OCI-LY7 (cell line): ENCODE measurements around the gene SWSAP1. TPM values are rescaled to one million over a fixed set of nuclear protein-coding genes. Genes with fewer than 3 reads are reported as not detected.
A peak's percentile ranks its signal among the peaks of the same experiment; 100 is the strongest.

Experiments used
- BruUV-seq: library from RNA; stranded (reverse); fragments of 400-500 nt; replicated peaks from 2 replicates; lab custom pipeline; 2021; lab: Mats Ljungman, UMichigan
- CTCF ChIA-PET: fragments of 300-600 bp; sonication (Branson Sonifier 250); formaldehyde crosslinking; loops from one replicate; lab custom pipeline; 2022; ENCODE audit warnings: antibody characterized with exemption; ENCODE audit not compliant: unreplicated experiment; lab: Charles Lee
- POLR2A ChIA-PET: fragments of 300-600 bp; sonication (Branson Sonifier 250); formaldehyde crosslinking; loops from one replicate; lab custom pipeline; 2022; ENCODE audit warnings: antibody characterized with exemption; lab: Charles Lee
- DNase-seq: peaks from one replicate; pipeline ENCODE4 v3.0.0-alpha.2; 2015; ENCODE audit warnings: low spot score
- H2AFZ ChIP-seq: fragments of 200-600 bp; sonication (generic), shearing (Covaris generic); 2 replicates; pipeline ENCODE4 v1.6.1; 2014; ENCODE audit warnings: mild to moderate bottlenecking, antibody characterized with exemption, low read length, moderate library complexity
- H3K27ac ChIP-seq: fragments of 200-600 bp; sonication (generic); 2 replicates; pipeline ENCODE4 v1.5.1; 2014; ENCODE audit warnings: mixed run types, low read depth, mild to moderate bottlenecking, moderate library complexity, low read length, inconsistent platforms; ENCODE audit not compliant: poor library complexity, severe bottlenecking
- H3K36me3 ChIP-seq: fragments of 200-600 bp; sonication (generic); 2 replicates; pipeline ENCODE4 v1.6.1; 2014; ENCODE audit warnings: mild to moderate bottlenecking, antibody characterized with exemption, low read length, moderate library complexity, mixed read lengths; ENCODE audit not compliant: insufficient read depth
- H3K4me1 ChIP-seq: fragments of 200-600 bp; sonication (generic); 2 replicates; pipeline ENCODE4 v1.5.1; 2014; ENCODE audit warnings: mild to moderate bottlenecking, low read length; ENCODE audit not compliant: insufficient read depth, poor library complexity, severe bottlenecking
- H3K4me2 ChIP-seq: fragments of 200-600 bp; sonication (generic); 2 replicates; pipeline ENCODE4 v1.6.1; 2014; ENCODE audit warnings: mild to moderate bottlenecking, low read length
- H3K4me3 ChIP-seq: fragments of 200-600 bp; sonication (generic); 2 replicates; pipeline ENCODE4 v1.5.1; 2014; ENCODE audit warnings: mild to moderate bottlenecking, low read depth, low read length; ENCODE audit not compliant: poor library complexity, severe bottlenecking
- H3K79me2 ChIP-seq: fragments of 200-600 bp; sonication (generic); 2 replicates; pipeline ENCODE4 v1.6.1; 2016; ENCODE audit warnings: low read depth, mild to moderate bottlenecking, low read length, moderate library complexity, mixed read lengths; ENCODE audit not compliant: insufficient read depth
- H3K9me2 ChIP-seq: fragments of 200-600 bp; sonication (generic); 2 replicates; pipeline ENCODE4 v1.6.1; 2016; ENCODE audit warnings: mild to moderate bottlenecking, low read length, mixed read lengths; ENCODE audit not compliant: insufficient read depth
- H3K9me3 ChIP-seq: fragments of 200-600 bp; sonication (generic); 2 replicates; pipeline ENCODE4 v1.6.1; 2014; ENCODE audit warnings: mild to moderate bottlenecking, mixed run types, low read length, mixed read lengths
- H4K20me1 ChIP-seq: fragments of 200-600 bp; sonication (generic); 2 replicates; pipeline ENCODE4 v1.6.1; 2014; ENCODE audit warnings: mild to moderate bottlenecking, antibody characterized with exemption, low read length, moderate library complexity, mixed read lengths; ENCODE audit not compliant: insufficient read depth
- EZH2phosphoT487 ChIP-seq: fragments of 200-600 bp; sonication (generic); IDR thresholded peaks from 2 replicates; pipeline ENCODE4 v1.6.1; 2018; ENCODE audit warnings: low read depth, borderline replicate concordance, mild to moderate bottlenecking, mixed run types, antibody characterized with exemption, low read length, moderate library complexity, mixed read lengths
- intact Hi-C: fragments of 100-400 bp; cut with micrococcal nuclease; formaldehyde crosslinking; loops from one replicate; pipeline ENCODE4 v1.10.0; 2022; ENCODE audit not compliant: unreplicated experiment
- total RNA-seq, 2 experiments: library from RNA; depleted of rRNA in 1 of 2; stranded (reverse); fragments of >200 nt in 1 of 2; shearing (Covaris generic) in 1 of 2; gene quantifications; 2 replicates each; pipeline ENCODE4 v1.2.3, GENCODE V29; 2014 to 2022
- TF ChIP-seq, protein P1 (sequence below): fragments of 200-600 bp; sonication (generic); conservative IDR thresholded peaks from 2 replicates; pipeline ENCODE4 v1.5.1; 2014; ENCODE audit warnings: mild to moderate bottlenecking, antibody characterized with exemption, low read length, moderate library complexity, mixed read lengths

SWSAP1 gene
- total RNA-seq, 2 experiments from 2014 or later, result 5.6 to 6.8 TPM

DNA sequence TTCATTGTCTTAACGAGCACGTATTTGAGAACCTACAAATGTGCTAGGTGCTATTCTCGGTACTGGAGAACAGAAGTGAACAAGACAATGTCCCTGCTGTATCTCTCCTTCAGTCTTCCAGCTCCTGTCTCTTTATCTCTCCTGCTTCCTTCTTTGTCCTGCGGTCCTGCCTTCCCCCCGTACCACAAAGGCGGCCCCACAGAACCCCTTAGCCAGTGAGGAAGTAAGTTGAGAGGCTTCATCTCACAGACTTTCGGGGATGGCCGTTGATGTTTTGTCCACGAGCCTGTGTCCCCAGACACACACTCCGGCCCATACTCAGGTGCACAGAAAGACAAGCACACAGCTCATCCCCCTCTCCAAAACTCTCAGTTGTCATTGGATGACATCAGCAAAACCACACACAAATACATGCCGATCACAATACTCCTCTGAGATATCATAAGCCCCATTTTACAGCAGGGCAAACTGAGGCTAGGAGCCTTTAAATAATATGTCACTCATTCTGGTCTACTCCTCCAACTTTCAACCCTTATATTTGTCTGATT is 507 bp upstream of the SWSAP1 start:
- DNase-seq, result no peak
- peaks cover 18% of the 10 kb centered on the region; the same call in 1 of the 2 replicates for H3K36me3 ChIP-seq
- POLR2A ChIA-PET, result interaction anchor here (0.6 to 2.3 kb wide), 3 partner anchors 12 to 78 kb away, joined by 3 to 10 read pairs (median 3); partner anchors contain the start of gene TSPAN16
- peak overlapping the region; percentile 87 for H3K4me3 ChIP-seq
- H3K4me1 ChIP-seq, result peaks cover 41% of the 10 kb centered on the region
- H3K9me3 ChIP-seq, result no peaks in the 10 kb centered on the region
- TF ChIP-seq, protein P1, sequence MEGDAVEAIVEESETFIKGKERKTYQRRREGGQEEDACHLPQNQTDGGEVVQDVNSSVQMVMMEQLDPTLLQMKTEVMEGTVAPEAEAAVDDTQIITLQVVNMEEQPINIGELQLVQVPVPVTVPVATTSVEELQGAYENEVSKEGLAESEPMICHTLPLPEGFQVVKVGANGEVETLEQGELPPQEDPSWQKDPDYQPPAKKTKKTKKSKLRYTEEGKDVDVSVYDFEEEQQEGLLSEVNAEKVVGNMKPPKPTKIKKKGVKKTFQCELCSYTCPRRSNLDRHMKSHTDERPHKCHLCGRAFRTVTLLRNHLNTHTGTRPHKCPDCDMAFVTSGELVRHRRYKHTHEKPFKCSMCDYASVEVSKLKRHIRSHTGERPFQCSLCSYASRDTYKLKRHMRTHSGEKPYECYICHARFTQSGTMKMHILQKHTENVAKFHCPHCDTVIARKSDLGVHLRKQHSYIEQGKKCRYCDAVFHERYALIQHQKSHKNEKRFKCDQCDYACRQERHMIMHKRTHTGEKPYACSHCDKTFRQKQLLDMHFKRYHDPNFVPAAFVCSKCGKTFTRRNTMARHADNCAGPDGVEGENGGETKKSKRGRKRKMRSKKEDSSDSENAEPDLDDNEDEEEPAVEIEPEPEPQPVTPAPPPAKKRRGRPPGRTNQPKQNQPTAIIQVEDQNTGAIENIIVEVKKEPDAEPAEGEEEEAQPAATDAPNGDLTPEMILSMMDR, result no peak
- no peak for TF ChIP-seq EZH2phosphoT487
- CTCF ChIA-PET, result interaction anchor here (0.6 kb wide), 1 partner anchor 14 kb away, joined by 7 read pairs; no protein-coding TSS in a partner anchor
- H3K79me2 ChIP-seq, result peaks cover 18% of the 10 kb centered on the region
- H4K20me1 ChIP-seq, result no peaks in the 10 kb centered on the region
- BruUV-seq, result no TSS peak
- no peaks in the 10 kb centered on the region for H3K9me2 ChIP-seq
- peak overlapping the region; percentile 85 for H3K4me2 ChIP-seq
- H3K27ac ChIP-seq, result peak overlapping the region; percentile 32
- intact Hi-C loops, result loop anchor here (2.0 kb wide), 2 partner anchors 27 to 81 kb away; partner anchors contain the start of genes CCDC159 and TMEM205
- peak overlapping the region; percentile 66; the same call in 1 of the 2 replicates for H2AFZ ChIP-seq

DNA sequence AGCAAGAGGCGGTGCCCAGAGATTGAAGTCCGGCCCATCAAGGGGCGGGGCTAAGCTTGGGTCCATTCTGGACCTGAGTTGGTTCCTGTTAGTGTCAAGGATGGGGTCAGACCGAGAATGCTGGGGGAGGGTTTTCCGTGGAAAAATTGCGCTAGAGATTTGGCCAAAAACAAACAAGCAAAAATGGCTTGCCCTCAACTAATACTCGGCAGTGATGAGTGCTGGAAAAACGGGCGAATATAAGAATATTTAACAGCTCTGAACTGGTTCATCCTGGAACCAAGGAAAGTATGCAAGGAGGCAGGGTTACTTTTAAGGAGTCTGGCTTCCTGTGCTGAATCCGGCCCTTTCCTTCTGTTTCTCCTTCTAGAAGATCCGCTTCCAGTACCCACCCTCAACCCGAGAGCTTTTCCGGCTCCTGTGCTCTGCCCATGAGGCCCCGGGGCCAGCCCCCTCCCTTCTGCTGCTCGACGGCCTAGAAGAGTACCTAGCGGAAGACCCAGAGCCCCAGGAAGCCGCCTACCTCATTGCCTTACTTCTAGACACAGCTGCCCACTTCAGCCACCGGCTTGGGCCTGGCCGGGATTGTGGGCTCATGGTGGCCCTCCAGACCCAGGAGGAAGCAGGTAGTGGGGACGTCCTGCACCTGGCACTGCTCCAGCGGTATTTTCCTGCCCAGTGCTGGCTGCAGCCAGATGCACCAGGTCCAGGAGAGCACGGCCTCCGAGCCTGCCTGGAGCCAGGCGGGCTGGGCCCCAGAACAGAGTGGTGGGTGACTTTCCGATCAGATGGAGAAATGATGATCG is 880 bp downstream of the SWSAP1 start:
- peaks cover 26% of the 10 kb centered on the region for H3K79me2 ChIP-seq
- H3K4me1 ChIP-seq, result peaks cover 48% of the 10 kb centered on the region
- DNase-seq, result peak; percentile 92
- ChIA-PET POLR2A (interaction anchor here (0.6 to 2.3 kb wide), 16 partner anchors 12 to 402 kb away, joined by 3 to 10 read pairs (median 4); partner anchors contain the start of genes CCDC159, ELOF1 and TSPAN16), CTCF (interaction anchor here (0.6 to 2.6 kb wide), 6 partner anchors 30 to 1468 kb away, joined by 3 to 11 read pairs (median 3); no protein-coding TSS in a partner anchor)
- no peaks in the 10 kb centered on the region for H4K20me1 ChIP-seq
- no peaks in the 10 kb centered on the region for H3K9me2 ChIP-seq
- peak overlapping the region; percentile 80 for H3K27ac ChIP-seq
- H3K36me3 ChIP-seq, result peaks cover 18% of the 10 kb centered on the region; the same call in 1 of the 2 replicates
- BruUV-seq, result TSS peak; percentile 97
- intact Hi-C loops, result loop anchor here (2.0 kb wide), 2 partner anchors 29 to 83 kb away; partner anchors contain the start of genes CCDC159 and TMEM205
- peak overlapping the region; percentile 10; the same call in 1 of the 2 replicates for H2AFZ ChIP-seq
- TF ChIP-seq, protein P1, result no peak
- no peak for TF ChIP-seq EZH2phosphoT487
- H3K4me2 ChIP-seq, result peak overlapping the region; percentile 73
- peak overlapping the region; percentile 87 for H3K4me3 ChIP-seq
- no peaks in the 10 kb centered on the region for H3K9me3 ChIP-seq
